MM.1S (cell line): Measurements from ENCODE around the gene SRP9.

Source experiments
- EZH2 ChIP-seq: fragments of 300-600 bp; sonication (generic); optimal IDR thresholded peaks from 2 replicates; pipeline ENCODE3; 2017; ENCODE audit warnings: low read depth, mild to moderate bottlenecking, antibody characterized with exemption, low read length, mixed read lengths
- TF ChIP-seq, protein P1 (sequence below): fragments of 300-600 bp; sonication (generic); IDR thresholded peaks from 2 replicates; pipeline ENCODE4 v1.5.1; 2016; ENCODE audit warnings: antibody characterized with exemption, low read length, mixed read lengths

DNA sequence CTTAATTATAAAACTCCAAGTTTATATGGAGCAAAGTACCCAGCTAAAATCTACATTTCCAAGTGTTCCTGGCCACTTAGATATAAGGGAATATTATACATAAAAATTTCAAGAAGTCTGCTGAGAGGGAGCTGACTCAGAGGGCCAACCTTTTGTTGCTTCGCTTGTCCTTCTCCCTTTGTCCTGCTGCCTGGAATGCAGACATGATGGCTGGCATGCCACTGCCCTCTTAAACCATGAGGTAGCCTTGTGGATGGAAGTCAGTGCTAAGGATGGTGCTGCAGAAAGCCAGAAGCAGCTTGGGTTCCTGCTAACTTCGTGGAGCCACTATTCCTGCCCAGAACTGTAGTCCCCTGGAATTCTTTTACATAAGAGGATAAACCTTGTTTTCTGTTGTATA, 38.9 kb upstream of the SRP9 start:
- TF ChIP-seq, protein P1, sequence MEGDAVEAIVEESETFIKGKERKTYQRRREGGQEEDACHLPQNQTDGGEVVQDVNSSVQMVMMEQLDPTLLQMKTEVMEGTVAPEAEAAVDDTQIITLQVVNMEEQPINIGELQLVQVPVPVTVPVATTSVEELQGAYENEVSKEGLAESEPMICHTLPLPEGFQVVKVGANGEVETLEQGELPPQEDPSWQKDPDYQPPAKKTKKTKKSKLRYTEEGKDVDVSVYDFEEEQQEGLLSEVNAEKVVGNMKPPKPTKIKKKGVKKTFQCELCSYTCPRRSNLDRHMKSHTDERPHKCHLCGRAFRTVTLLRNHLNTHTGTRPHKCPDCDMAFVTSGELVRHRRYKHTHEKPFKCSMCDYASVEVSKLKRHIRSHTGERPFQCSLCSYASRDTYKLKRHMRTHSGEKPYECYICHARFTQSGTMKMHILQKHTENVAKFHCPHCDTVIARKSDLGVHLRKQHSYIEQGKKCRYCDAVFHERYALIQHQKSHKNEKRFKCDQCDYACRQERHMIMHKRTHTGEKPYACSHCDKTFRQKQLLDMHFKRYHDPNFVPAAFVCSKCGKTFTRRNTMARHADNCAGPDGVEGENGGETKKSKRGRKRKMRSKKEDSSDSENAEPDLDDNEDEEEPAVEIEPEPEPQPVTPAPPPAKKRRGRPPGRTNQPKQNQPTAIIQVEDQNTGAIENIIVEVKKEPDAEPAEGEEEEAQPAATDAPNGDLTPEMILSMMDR, result no peak
- TF ChIP-seq EZH2, result no peak
